HG03175 (cell line): ENCODE results near the gene TUBA4A.
"Not testable (repeated sequence)": the region's sequence is repeated elsewhere in the genome, so short reads cannot be mapped to it uniquely, and the experiment has no call there.

ENCODE experiments used
- ATAC-seq: cut with Tn5 transposase; IDR thresholded peaks from one replicate; pipeline ENCODE4 v1.9.1; 2021; ENCODE audit warnings: mild to moderate bottlenecking, moderate library complexity; ENCODE audit not compliant: unreplicated experiment

TUBA4A gene

DNA sequence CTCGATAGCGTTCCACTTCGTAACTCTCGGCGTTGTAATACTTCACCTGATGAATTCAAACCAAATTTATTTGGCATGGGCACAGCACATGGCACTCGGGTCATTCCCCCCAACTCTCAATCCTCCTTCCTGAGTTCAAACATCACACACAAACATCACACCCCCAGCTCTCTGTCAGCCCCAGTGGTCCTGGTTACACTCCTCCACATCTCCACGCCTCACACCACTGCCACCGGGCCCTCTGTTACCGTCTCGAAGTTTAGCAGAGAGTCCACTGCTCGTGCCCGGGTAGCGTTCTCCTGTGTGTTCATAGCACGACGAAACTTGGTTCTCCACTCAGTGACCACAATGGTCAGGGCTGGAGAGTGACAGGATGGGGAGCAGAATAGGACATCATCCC is 39.6 kb downstream of the TUBA4A start:
- ATAC-seq, result no peak

DNA sequence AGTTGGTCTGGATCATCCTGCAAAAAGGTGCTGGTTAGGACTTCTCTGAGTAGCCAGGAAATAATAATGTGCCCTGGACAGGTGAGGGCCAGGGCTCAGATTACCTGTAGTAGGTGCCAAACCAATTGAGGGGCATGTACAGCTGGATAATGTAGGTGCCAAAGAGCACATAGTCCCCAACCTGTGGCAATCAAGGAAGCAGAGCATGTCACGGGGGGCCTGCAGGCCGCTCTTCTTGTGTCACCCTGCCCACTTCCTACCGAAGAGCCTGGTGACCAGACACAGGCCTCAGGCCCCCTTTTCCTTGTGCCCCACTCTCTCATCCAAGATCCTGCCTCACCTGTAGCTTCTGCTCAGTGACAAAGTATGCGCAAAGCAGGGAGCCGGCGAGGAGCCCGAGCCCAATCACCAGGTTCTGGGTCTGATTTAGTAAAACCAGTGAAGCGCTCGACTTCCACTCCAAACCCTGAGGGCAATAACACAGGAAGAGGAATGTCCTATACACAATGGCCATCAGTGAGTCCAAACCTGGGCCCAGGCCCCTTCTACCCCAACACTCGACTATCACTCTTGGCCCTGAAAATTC is 40.1 kb downstream of the TUBA4A start:
- no peak for ATAC-seq

- no peak for ATAC-seq
Measured at GRCh38 chr2:219213026-219213415, 40.7 kb downstream of the TUBA4A start.

- ATAC-seq, result no peak
Measured at GRCh38 chr2:219210886-219211362, 42.8 kb downstream of the TUBA4A start.

DNA sequence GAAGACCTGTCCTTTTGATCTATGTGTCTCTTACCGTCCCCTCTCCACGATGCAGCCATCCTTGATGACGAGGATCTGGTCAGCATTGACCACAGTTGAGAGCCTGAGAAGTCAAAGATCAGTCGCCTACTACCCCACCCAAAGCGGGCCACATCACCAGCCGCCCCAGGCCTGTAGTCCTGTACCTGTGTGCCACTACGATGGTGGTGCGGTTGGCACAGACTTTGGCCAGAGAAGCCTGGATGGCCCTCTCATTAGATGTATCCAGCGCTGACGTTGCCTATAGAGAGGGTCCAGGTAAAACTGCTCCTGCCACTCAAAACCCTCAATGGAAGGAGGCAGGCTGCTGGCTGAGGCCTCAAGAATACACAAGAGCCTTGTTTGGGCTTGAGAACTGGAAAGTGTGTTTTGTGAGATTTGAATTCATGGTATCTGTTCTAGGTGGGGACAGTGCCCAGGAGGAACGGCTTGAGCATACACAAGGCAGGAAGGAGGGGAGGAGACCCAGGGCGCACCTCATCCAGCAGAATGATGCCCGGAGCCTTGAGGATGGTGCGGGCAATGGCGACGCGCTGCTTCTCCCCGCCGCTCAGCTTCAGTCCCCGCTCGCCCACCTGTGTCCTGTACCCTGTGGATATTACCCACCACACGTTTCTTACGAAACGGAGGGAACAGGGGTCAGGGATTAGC is 43.4 kb downstream of the TUBA4A start:
- ATAC-seq, result no peak

DNA sequence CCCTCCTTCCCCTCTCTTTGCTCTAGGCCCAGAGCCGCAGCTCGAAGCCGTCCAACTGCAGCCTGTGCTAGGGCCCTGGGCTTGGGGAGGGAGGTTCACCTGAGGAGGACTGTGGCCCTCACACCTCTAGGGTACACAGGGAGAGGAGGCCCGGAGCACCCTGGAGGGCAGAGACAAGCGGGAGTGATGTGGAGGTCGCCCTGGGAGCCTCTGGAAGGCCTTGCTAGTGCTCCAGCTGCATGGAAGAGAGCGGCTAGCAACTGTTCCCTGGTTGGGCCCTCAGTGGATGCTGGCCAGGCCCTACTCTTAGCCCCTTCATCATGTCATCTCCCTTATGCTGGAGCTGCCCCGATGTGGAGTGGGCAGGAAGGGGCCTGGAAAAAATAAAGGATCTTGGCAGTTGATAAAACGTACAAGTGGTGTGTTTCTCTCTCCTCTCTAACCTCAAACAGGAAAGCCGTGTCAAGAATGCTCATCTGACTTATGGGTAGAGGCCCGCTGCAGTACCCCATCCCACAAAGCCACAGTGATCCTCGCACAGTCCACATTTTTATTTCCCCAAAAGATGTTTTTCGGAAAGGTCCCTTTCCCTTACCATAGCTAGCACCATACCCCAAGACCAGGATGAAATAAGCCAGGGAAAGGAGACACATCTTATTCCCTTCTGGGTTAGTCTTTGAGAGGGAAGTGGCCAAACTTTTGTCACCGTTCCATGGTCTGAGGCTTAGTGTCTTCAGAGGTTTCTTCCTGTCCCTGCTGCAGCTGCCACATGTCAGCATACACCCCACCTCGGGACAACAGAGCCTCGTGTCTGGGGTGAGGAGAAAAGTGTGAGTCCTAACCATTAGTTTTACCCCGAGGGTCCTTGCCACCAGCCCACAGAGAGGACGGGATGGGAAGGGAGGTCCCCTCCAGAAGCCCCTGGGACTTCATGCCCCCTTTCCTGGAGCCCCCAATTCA is 44.2 kb downstream of the TUBA4A start:
- no peak for ATAC-seq

DNA sequence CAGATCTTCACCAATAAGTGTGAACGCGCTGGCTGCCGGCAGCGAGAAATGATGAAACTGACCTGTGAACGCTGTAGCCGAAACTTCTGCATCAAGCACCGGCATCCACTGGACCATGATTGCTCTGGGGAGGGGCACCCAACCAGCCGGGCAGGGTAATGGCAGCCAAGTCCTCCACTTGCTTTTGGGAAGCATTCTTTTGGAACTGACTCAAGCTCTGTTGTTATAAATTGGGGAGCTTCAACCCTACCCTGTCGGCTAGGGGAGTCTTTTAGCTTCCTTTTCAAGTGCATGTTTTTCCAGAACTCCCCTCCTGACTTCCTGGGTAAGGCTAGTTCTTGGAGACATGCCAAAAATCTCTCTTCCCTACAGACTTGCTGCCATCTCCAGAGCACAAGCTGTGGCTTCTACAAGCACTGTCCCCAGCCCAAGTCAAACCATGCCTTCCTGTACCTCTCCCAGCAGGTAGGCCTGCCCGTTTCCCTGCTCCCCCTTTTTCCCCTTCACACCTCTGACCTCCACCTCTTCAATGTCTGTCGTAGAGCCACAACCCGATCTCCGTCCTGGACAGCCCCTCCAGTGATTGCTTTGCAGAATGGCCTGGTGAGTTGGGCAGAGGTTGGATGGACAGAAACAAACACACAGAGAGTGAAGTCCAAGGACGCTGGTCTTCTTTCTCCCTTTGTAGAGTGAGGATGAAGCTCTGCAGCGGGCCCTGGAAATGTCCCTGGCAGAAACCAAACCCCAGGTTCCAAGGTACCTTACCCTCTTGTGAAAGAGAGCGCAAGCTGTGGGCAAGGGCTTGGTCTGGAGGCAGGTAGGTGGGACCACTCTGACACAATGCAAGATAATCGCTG is 45.6 kb downstream of the TUBA4A start:
- no peak for ATAC-seq

DNA sequence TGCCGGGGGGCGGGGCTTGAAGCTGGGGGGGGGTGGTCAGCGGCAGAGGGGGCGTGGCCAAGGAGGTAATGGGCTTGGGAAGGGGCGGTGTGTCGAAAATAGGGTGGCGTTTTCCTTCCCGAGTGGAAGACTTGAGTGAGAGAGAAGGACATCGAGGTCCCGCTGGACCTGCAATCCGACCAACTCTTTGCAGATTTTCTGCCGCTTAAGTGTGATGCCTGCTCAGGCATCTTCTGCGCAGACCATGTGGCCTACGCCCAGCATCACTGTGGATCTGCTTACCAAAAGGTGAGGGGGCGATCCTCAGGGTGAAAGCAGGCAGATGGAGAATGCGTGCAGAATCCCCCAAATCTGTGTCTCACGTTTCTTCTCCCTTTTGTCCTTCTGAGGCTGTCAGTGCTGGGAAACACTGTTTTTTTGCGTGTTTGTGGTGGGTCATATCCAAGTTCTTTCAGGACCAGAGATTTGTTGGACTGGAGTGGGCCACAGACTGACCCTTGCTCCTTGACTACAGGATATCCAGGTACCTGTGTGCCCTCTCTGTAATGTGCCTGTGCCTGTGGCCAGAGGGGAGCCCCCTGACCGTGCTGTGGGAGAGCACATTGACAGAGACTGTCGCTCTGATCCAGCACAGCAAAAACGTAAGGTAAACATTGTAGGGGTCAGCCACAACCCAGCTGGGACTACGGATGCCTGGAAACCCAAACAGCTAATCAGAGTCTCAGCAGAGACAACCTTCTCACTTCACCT is 46.4 kb downstream of the TUBA4A start:
- no peak for ATAC-seq

DNA sequence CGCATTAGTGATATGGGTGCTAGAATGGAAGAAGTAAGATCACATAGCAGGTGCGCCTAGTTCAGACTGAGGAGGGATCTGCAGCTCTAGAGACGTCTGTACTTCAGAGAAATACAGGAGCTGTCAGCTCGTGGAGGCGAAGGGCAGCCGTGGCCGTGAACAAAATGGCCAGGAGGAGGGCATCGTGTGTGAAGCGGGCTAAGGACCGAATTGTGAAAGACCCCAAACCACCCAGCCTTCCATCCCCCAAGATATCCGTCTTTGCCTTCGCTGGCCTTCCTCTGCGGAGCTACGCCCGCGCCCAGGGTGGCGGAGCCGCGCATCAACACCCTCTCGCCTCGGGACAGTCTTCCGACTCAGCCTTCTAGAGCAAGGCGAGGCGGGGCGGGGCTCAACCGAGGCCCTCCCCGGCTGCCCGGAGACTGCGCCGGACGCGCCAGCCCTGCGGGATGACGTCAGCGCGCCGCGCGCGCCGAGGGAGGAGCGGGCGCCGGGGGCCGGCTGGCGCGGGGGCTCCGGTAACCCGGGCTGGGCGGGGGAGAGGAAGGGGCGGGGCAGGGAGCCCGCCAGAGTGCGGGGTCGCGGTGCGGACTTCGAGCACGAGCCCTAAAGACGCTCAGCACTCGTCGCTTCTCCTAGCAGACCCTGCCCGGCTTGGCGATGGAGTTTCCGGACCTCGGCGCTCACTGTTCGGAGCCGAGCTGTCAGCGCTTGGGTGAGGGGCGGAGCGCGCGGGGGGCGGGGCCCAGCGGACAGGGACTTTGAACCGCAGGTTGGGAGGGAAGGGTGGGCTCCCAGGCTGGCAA is 47.2 kb downstream of the TUBA4A start, which contains the start of gene ZFAND2B:
ZFAND2B (plus strand) TSS at position 455 of the 806 bp plus-strand sequence; CDS start at position 661, 206 bp downstream.
- peak; percentile 98 for ATAC-seq

GRCh38 chr2:219205981-219206327 is 47.8 kb downstream of the TUBA4A start:
- no peak for ATAC-seq

GRCh38 chr2:219205165-219205538 is 48.6 kb downstream of the TUBA4A start:
- ATAC-seq, result no peak

- no peak for ATAC-seq
Measured at GRCh38 chr2:219204425-219205164, 49.1 kb downstream of the TUBA4A start.

GRCh38 chr2:219201331-219201730 is 52.4 kb downstream of the TUBA4A start:
- ATAC-seq, result not testable (repeated sequence)

DNA sequence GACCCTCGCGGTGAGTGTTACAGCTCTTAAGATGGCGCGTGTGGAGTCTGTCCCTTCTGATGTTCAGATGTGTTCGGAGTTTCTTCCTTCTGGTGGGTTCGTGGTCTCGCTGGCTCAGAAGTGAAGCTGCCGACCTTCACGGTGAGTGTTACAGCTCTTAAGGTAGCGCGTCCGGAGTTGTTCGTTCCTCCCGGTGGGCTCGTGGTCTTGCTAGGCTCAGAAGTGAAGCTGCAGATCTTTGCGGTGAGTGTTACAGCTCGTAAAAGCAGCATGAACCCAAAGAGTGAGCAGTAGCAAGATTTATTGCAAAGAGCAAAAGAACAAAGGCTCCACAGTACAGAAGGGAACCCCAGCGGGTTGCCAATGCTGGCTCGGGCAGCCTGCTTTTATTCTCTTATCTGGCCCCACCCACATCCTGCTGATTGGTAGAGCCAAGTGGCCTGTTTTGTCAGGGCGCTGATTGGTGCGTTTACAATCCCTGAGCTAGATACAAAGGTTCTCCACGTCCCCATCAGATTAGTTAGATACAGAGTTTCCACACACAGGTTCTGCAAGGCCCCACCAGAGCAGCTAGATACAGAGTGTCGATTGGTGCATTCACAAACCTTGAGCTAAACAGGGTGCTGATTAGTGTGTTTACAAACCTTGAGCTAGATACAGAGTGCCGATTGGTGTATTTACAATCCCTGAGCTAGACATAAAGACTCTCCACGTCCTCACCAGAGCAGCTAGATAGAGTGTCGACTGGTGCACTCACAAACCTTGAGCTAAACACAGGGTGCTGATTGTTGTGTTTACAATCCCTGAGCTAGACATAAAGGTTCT is 53.0 kb downstream of the TUBA4A start:
- not testable (repeated sequence) for ATAC-seq
